Dermis blood vessel endothelial cell (primary cell): Measurements from ENCODE around the gene IMMP2L. TPM values are rescaled to one million over a fixed set of nuclear protein-coding genes. Genes with fewer than 3 reads are reported as not detected.
A peak's percentile ranks its signal among the peaks of the same experiment; 100 is the strongest.
"Not testable (repeated sequence)": the region's sequence is repeated elsewhere in the genome, so short reads cannot be mapped to it uniquely, and the experiment has no call there.

Source experiments
- DNase-seq: peaks from one replicate; pipeline ENCODE4 v3.0.0; 2010
- total RNA-seq: library from RNA; depleted of rRNA; stranded (reverse); fragments of >200 nt; gene quantifications from 2 replicates; pipeline ENCODE4 v1.2.3, GENCODE V29; 2014

Gene IMMP2L
- total RNA-seq, 1 donor from 2014 or later = 8.8 TPM

- DNase-seq = not testable (repeated sequence)
Measured at GRCh38 chr7:111072658-111073057, 489.6 kb downstream of the IMMP2L start.

GRCh38 chr7:111071556-111071955 lies 490.7 kb downstream of the IMMP2L start:
- no peak for DNase-seq

DNA sequence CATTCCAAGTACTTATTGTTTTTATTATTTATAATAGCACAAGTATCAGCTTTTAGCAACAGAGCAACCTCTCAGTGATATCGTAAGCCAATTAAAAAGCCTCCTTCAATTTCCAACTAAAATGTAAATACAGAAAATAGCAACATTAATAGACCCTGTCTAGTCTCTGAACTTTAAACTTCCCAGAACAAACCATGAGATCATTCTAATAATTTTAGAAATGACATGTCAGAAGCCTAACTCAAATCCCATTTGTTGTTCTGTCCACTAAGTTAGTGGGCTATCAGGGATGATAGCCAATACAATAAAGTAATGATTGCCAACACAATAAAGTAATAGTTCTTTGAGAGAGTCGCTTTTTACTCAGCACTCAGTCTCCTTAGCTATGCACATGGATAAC lies 493.7 kb downstream of the IMMP2L start:
- DNase-seq = no peak

- no peak for DNase-seq
Measured at GRCh38 chr7:111067682-111068081, 494.6 kb downstream of the IMMP2L start.

- DNase-seq = no peak
Measured at GRCh38 chr7:111067251-111067650, 495.0 kb downstream of the IMMP2L start.

GRCh38 chr7:111063166-111063565 lies 499.1 kb downstream of the IMMP2L start:
- no peak for DNase-seq

DNA sequence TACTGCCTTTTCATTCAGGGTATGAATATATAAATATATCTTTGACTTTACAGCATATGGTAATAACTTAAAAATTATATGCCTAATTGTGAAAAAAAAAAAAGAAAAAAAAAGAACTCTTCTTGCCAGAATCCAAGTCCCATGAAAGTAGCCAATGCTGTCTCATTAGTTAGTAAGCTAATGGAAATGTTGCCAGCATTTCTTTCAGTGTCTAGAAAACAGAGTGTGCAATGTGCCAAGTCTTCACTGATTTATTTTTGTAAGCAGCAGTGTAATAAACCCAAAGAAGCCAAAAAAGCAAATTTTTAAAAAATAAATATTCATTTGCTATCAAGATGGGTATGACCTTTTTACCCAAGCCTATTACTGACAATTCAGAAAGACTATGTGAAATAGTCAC lies 502.5 kb downstream of the IMMP2L start:
- DNase-seq = no peak

DNA sequence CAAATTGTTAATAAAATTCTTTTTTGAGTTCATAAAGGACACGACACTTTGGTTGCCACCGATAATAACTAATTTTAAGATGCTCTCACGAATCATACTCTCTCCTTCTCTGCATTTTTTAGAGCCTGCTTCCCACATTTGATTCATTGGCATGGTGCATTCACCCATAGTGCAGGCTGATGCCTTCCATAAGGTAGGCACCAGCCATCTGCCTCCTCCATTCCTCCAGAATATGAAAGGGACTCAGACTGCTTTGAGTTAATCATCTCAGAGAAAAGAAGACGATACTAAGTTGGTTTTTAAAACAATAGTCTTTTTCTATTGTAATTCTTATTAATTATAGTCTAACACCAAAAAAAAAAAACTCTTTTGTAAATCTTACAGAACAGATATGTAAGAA lies 505.2 kb downstream of the IMMP2L start:
- no peak for DNase-seq

- no peak for DNase-seq
Measured at GRCh38 chr7:111056371-111056770, 505.9 kb downstream of the IMMP2L start.

- peak; percentile 5 for DNase-seq
Measured at GRCh38 chr7:111053035-111053434, 509.3 kb downstream of the IMMP2L start.

- no peak for DNase-seq
Measured at GRCh38 chr7:111051832-111052231, 510.5 kb downstream of the IMMP2L start.

- no peak for DNase-seq
Measured at GRCh38 chr7:111050875-111051416, 511.3 kb downstream of the IMMP2L start.

- DNase-seq = no peak
Measured at GRCh38 chr7:111049971-111050680, 512.2 kb downstream of the IMMP2L start.

DNA sequence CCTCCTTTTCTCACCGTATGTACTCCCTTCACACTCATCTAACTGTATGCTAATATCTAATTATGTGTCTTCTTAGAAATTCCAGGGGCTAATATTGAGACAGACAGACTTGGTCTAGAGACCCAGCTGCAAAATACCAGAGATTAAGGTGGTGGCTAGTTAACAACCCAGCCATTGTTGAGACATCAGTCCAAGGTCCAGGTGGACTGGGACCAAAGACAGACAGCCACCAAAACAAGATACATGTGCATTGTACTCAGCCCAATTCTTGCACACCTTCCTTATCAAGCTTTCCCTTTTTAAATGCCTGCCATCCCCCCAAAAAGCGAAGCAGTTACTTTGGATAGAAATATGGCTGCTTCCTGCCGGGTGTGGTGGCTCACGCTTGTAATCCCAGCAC lies 514.7 kb downstream of the IMMP2L start:
- no peak for DNase-seq

GRCh38 chr7:111045449-111045848 lies 516.8 kb downstream of the IMMP2L start:
- DNase-seq = no peak

DNA sequence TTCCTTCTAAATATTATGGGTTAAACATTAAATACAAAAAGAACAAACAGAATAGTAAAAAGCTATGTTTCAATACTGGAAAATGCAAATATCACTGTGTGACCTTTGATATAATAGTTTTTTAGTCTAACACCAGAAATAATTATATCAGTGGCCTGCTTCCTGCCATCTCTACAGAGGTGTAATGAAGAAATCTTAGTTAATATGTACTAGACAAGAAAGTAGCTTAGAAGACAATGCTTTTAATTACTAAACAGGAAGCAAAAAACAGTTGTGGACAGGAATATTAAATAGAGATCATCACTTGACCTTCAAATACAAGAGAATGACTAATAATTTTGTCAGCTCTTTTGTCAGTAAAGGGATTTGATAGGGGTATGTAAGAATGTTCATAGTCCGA lies 518.7 kb downstream of the IMMP2L start:
- no peak for DNase-seq

GRCh38 chr7:111042842-111043241 lies 519.5 kb downstream of the IMMP2L start:
- no peak for DNase-seq

DNA sequence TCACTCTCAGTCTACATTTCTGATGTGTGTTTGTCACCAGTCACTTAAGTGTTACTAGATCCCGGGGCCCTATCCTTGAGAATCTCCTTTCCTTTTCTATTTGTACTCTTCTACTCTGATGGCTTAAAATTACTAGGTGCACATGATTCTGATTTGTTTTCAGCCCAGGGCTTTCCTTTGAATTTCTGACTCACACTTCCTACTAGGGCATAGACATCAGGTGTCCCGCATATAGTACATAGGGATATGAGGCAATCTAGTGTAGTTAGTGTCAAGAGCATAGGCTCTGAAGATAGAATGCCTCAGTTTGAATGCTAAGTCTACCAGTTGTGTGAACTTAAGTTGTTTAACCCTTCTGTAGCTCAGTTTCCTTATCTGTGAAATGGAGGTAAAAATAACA lies 520.7 kb downstream of the IMMP2L start:
- peak; percentile 60 for DNase-seq

GRCh38 chr7:111038185-111038584 lies 524.1 kb downstream of the IMMP2L start:
- no peak for DNase-seq

DNA sequence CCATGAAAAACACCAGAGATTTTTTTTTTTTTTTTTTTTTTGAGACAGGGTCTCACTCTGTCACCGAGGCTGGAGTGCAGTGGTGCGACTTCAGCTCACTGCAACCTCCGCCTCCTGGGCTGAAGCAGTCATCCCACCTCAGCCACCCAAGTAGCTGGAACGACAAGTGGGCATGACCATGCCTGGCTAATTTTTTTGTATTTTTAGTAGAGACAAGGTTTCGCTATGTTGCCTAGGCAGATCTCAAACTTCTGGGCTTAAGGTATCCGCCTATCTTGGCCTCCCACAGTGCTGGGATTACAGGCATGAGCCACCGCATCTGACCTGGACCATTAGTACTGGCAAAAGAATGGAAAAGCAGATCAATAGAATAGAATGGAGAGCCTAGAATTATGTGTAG lies 530.4 kb downstream of the IMMP2L start:
- DNase-seq = no peak

- peak; percentile 25 for DNase-seq
Measured at GRCh38 chr7:111030336-111030735, 532.0 kb downstream of the IMMP2L start.

- DNase-seq = peak; percentile 70
Measured at GRCh38 chr7:111029574-111030251, 532.6 kb downstream of the IMMP2L start.

GRCh38 chr7:111029141-111029572 lies 533.1 kb downstream of the IMMP2L start:
- no peak for DNase-seq

DNA sequence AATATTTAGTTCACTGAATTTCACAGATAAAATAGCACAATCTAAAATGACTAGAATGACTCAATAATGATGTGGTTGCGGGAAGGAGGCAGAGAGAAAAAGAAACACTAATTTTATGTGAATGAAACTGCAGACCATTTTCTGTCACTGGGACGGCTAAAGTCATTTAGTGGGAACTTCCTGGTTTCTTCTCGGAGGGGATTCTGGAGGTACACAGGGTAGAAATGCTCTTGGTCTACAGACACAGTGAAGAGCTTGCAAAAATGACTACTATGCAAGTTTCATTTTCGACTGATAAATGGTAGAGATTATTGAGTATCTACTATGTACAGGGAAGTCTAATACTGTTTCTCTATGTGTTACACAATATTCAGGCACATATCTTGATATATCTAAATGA lies 534.9 kb downstream of the IMMP2L start:
- DNase-seq = no peak
